ENCODE measurements around the gene EPC2.

EPC2 gene

DNA sequence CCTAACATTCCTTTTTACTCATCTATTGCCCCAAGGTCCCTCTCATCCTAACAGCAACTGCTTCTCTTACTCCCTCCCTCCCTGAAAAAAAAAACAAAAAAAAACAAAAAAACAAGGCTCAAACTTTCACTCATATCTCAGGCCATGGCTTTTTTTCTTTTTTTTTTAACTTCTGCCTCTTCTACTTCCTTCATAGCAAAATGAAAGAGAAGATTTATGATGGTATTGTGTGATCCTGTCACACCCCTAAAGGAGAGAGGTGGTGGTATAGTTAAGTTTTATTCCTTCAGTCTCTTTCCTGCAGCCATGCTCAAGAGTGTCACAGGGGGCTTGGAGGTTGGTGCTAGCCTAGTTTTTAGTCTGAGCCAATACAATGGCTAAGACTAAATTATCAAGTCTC is 21.5 kb upstream of the EPC2 start:
- Histone ChIP-seq H3K4me1 (ENCODE audit: control insufficient read depth in 1 of 2, insufficient read depth in 1 of 2, low read depth in 1 of 2, low read length in 1 of 2) (no peaks in the 10 kb centered on the region), H3K27ac (no peak overlapping the region), H3K9me3 (no peaks in the 10 kb centered on the region), H3K27me3 (no peaks in the 10 kb centered on the region), H3K4me3 (ENCODE audit: low read depth in 1 of 2, low read length in 1 of 2) (no peak overlapping the region), H3K36me3 (no peaks in the 10 kb centered on the region)
- TF ChIP-seq CTCF (IDR thresholded peaks at IDR 0.05) = no peak

DNA sequence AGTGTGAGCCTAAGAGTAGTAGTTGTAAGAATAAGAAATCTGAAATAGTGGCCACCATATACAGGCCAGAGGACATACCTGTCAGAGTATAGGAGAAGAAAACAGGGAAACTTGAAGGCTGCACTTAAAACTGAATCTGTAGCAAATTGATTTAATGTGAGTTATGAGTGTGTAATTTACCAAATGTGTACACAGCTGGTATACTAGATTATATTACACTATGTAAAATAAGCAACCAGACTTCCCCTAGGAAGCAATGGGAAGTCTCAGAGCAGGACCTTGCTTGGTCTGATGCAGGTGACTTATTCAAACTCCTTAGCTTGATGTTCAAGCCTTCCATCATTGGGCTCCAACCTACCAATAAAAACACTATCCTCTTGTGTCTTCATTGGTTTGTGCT is 17.3 kb upstream of the EPC2 start:
- Histone ChIP-seq H3K4me3 (ENCODE audit: low read depth in 1 of 2, low read length in 1 of 2) (no peak overlapping the region), H3K4me1 (ENCODE audit: control insufficient read depth in 1 of 2, insufficient read depth in 1 of 2, low read depth in 1 of 2, low read length in 1 of 2) (no peaks in the 10 kb centered on the region), H3K9me3 (no peaks in the 10 kb centered on the region), H3K36me3 (no peaks in the 10 kb centered on the region), H3K27me3 (no peaks in the 10 kb centered on the region), H3K27ac (no peak overlapping the region)
- no peak for TF ChIP-seq CTCF (IDR thresholded peaks at IDR 0.05)

DNA sequence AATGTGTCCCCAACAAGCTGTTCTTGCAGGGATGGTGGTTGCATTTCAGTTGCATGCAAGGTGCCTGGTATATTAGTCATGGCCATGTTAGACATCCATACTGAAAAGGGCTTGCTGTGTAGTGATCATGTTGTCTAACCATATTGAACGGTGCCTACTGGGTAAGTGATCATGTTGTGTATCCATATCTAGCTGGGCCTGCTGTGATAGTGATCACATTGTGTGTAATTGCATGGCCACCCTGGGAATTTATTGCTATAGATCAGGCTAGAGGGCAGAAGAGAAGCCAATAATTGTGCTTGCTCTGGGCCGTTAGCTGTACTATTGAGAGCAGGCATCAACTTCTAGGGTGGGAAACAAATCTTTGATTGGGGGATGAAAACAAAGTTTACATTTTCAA is 9.8 kb upstream of the EPC2 start:
- H3K36me3 ChIP-seq = no peaks in the 10 kb centered on the region
- no peaks in the 10 kb centered on the region for H3K4me1 ChIP-seq (ENCODE audit: control insufficient read depth in 1 of 2, insufficient read depth in 1 of 2, low read depth in 1 of 2, low read length in 1 of 2)
- no peaks in the 10 kb centered on the region for H3K27me3 ChIP-seq
- no peak overlapping the region for H3K27ac ChIP-seq
- no peak overlapping the region for H3K4me3 ChIP-seq (ENCODE audit: low read depth in 1 of 2, low read length in 1 of 2)
- TF ChIP-seq CTCF (IDR thresholded peaks at IDR 0.05) = no peak
- H3K9me3 ChIP-seq = no peaks in the 10 kb centered on the region

GRCh38 chr2:148638543-148638942 is 6.0 kb upstream of the EPC2 start:
- Histone ChIP-seq H3K9me3 (no peaks in the 10 kb centered on the region), H3K36me3 (no peaks in the 10 kb centered on the region), H3K4me3 (ENCODE audit: low read depth in 1 of 2, low read length in 1 of 2) (no peak overlapping the region), H3K4me1 (ENCODE audit: control insufficient read depth in 1 of 2, insufficient read depth in 1 of 2, low read depth in 1 of 2, low read length in 1 of 2) (peaks cover 10 to 16% of the 10 kb centered on the region in 2 experiments), H3K27me3 (no peaks in the 10 kb centered on the region), H3K27ac (no peak overlapping the region)
- no peak for TF ChIP-seq CTCF (IDR thresholded peaks at IDR 0.05)

- Histone ChIP-seq H3K27ac (no peak overlapping the region), H3K36me3 (no peaks in the 10 kb centered on the region), H3K4me3 (ENCODE audit: low read depth in 1 of 2, low read length in 1 of 2) (no peak overlapping the region), H3K9me3 (no peaks in the 10 kb centered on the region), H3K4me1 (ENCODE audit: control insufficient read depth in 1 of 2, insufficient read depth in 1 of 2, low read depth in 1 of 2, low read length in 1 of 2) (peaks cover 16 to 20% of the 10 kb centered on the region in 2 experiments), H3K27me3 (no peaks in the 10 kb centered on the region)
- TF ChIP-seq CTCF (IDR thresholded peaks at IDR 0.05) = no peak
These were observed 3.8 kb upstream of the EPC2 start for GRCh38 chr2:148640767-148641166.

Data from neutrophil (primary cell).